GM18868 (cell line): ENCODE measurements around the gene DISP2.

Experiments used
- ATAC-seq: cut with Tn5 transposase; IDR thresholded peaks from one replicate; pipeline ENCODE4 v1.9.1; 2021; ENCODE audit warnings: mild to moderate bottlenecking, moderate library complexity; ENCODE audit not compliant: unreplicated experiment

DISP2 gene

GRCh38 chr15:40415226-40415625 lies 57.2 kb downstream of the DISP2 start:
- ATAC-seq: no peak

DNA sequence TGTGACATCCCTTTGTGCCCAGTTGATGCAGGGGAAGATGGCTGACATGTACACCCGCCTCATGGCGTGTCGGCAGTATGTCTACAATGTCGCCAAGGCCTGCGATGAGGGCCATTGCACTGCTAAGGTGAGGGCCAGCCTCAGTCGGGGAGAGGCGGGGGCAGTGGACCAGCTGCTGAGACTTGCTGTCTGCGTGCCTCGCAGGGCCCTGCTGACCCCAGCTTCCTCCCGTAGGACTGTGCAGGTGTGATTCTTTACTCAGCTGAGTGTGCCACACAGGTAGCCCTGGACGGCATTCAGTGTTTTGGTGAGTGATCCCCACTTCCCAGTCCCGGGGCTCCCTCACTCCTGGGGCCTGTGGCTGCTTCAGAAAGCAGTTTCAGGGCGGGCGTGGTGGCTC lies 58.0 kb downstream of the DISP2 start:
- ATAC-seq: no peak

DNA sequence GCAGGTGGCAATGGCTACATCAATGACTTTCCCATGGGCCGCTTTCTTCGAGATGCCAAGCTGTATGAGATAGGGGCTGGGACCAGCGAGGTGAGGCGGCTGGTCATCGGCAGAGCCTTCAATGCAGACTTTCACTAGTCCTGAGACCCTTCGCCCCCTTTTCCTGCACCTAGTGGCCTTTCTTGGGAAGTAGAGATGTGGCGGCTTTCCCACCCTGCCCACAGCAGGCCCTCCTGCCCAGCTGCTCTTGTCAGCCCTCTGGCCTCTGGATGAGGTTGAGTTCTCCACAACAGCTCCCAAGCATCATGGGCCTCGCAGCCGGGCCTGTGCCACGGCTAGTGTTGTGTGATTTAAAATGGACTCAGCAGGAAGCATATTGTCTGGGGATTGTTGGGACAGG lies 60.1 kb downstream of the DISP2 start:
- no peak for ATAC-seq

GRCh38 chr15:40420071-40420713 lies 62.2 kb downstream of the DISP2 start:
- ATAC-seq: no peak

DNA sequence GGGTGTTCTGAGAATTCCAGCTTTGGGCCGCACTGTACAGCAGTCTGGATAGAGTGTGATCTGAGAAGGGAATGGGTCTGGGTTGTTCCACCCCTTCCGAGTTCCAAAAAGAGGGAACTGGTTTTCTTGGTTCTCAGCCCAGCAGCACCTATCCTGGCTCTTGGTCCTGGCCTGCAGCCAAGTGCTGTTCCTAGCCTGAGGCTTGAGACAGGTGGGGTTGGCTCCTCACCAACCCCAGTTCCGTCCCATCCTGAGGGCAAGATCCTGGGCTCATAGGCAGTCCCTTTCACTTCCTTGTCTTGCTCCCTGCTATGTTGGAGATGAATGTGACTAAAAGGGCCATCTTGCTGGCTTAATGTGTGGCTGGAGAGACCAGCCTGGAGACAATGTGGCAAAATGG lies 62.8 kb downstream of the DISP2 start:
- ATAC-seq: no peak

- peak; percentile 67 for ATAC-seq
Observed at GRCh38 chr15:40421246-40422157, 63.5 kb downstream of the DISP2 start.

DNA sequence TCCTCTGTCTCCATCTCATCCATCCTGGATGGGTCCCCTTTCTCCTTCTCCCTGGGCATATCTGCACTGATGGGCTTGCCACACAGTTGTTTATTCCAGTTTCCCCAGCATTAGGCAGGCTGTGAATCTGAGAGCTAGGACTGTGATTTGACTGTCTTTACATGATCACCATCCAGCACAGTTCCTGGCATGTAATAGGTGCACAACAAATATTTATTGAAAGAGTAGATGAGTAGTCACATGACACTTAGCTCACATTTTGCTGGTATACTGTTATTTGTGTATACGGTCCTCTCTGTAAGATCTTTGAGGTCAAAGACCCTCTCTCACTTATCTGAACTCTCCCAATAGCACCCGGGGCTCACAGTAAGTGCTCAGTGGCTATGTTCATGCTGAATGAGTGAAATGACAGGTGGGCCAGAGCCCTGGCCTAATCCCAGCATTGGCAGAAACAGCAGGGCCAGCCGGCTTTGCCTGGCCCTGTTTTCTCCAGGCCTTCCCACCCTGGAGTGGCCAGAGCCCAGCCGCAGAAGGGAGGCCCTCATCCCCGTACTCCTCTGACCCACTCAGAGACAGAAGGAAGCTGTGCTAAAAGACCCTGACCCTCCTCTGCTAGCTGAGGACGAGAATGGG lies 66.6 kb downstream of the DISP2 start:
- ATAC-seq: no peak

GRCh38 chr15:40425681-40426080 lies 67.7 kb downstream of the DISP2 start:
- ATAC-seq: no peak

DNA sequence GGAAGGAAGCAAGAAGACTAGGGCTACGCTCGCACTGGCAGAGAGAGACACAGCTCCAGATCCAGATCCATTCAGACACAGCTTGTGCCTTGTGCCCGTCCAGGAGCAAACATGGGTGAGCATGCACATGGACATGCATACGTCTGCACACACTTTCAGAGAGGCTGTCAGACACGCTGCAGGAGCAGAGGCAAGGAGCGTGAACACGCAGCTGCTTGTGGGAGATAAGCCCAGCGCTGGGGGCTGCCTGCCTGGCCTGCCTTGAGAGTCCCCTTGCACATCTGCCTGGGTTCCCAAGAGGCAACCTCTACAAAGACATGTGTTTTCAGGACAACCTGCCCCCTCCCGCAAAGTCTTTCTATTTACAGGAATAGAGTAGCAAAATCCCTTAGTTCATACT lies 69.2 kb downstream of the DISP2 start:
- no peak for ATAC-seq

- no peak for ATAC-seq
Observed at GRCh38 chr15:40428185-40428584, 70.2 kb downstream of the DISP2 start.
